A549 (cell line): ENCODE data around the gene TRH. TPM values are rescaled to one million over a fixed set of nuclear protein-coding genes. Genes with fewer than 3 reads are reported as not detected.

Experiments
- ATAC-seq, 2 experiments: fragments of 200-7000 bp in 1 of 2; fragments of >200 bp in 1 of 2; cut with Nextera tagmentation in 1 of 2; cut with Tn5 transposase in 1 of 2; 3 replicates each; pipeline versions ENCODE4 v1.8.0 to v1.9.1; 2018 to 2020; ENCODE audit warnings: mild to moderate bottlenecking in 1 of 2, moderate library complexity in 1 of 2
- CTCF ChIA-PET: fragments of 300-600 bp; sonication (Branson Sonifier 250); formaldehyde crosslinking; extraction: SDS; loops from one replicate; lab custom pipeline; 2021; ENCODE audit warnings: antibody characterized with exemption, inconsistent platforms; lab: Yijun Ruan, JAX
- POLR2A ChIA-PET: fragments of 350-600 bp; formaldehyde crosslinking; extraction: SDS; loops from one replicate; lab custom pipeline; 2021; ENCODE audit warnings: antibody characterized with exemption, inconsistent platforms; lab: Yijun Ruan, JAX
- DNase-seq, 2 experiments: peaks; one replicate each; pipeline versions ENCODE4 v3.0.0 to v3.0.0-alpha.2; 2011 to 2016; ENCODE audit warnings: low read depth in 1 of 2, low spot score in 1 of 2
- FAIRE-seq: peaks from 2 replicates; lab custom pipeline; 2011; peaks lifted over from hg19 to GRCh38; lab: Jason Lieb, UNC
- H3K27ac ChIP-seq, 2 experiments: fragments of >200 bp; sonication (Bioruptor Twin); formaldehyde crosslinking; 3 replicates each; pipeline ENCODE4 v1.5.1; 2016 to 2017
- H3K4me1 ChIP-seq: fragments of >200 bp; sonication (Bioruptor Twin); formaldehyde crosslinking; 3 replicates; pipeline ENCODE4 v1.6.1; 2016
- H3K4me2 ChIP-seq: fragments of >200 bp; sonication (Bioruptor Twin); formaldehyde crosslinking; 3 replicates; pipeline ENCODE4 v1.6.1; 2016
- H3K4me3 ChIP-seq: fragments of >200 bp; sonication (Bioruptor Twin); formaldehyde crosslinking; 3 replicates; pipeline ENCODE4 v1.5.1; 2016
- H3K9me3 ChIP-seq: fragments of >200 bp; sonication (Bioruptor Twin); formaldehyde crosslinking; 3 replicates; pipeline ENCODE4 v1.6.1; 2016
- ATOH8 ChIP-seq: fragments of 250-450 bp; sonication (Bioruptor Pico); IDR thresholded peaks from 2 replicates; pipeline ENCODE4 v1.5.0; 2020; ENCODE audit warnings: low read depth, mild to moderate bottlenecking, moderate library complexity
- CBX2 ChIP-seq: fragments of 200-600 bp; sonication (generic); IDR thresholded peaks from 2 replicates; pipeline ENCODE4 v1.6.1; 2016; ENCODE audit warnings: low read depth, mild to moderate bottlenecking, borderline replicate concordance
- CHD4 ChIP-seq: fragments of 200-600 bp; sonication (generic); IDR thresholded peaks from 2 replicates; pipeline ENCODE4 v1.6.1; 2016; ENCODE audit warnings: antibody characterized with exemption, mild to moderate bottlenecking, borderline replicate concordance
- EHMT2 ChIP-seq: fragments of 200-600 bp; sonication (generic); IDR thresholded peaks from 2 replicates; pipeline ENCODE4 v1.6.1; 2016; ENCODE audit warnings: antibody characterized with exemption, low read depth, mild to moderate bottlenecking, moderate library complexity
- FOSL2 ChIP-seq, 2 experiments: fragments of 450-650 bp in 1 of 2; fragments of >200 bp in 1 of 2; sonication (Bioruptor Twin) in 1 of 2; formaldehyde crosslinking; IDR thresholded peaks; 2 replicates each; pipeline versions ENCODE4 v1.5.0 to v1.6.1; 2016 to 2020; ENCODE audit warnings: mild to moderate bottlenecking in 1 of 2, moderate library complexity in 1 of 2
- FOXS1 ChIP-seq: fragments of 250-450 bp; sonication (Bioruptor Pico); IDR thresholded peaks from 2 replicates; pipeline ENCODE4 v1.5.0; 2020; ENCODE audit warnings: mild to moderate bottlenecking, moderate library complexity
- GATA3 ChIP-seq: IDR thresholded peaks from 2 replicates; pipeline ENCODE4 v1.6.1; 2012; ENCODE audit warnings: borderline replicate concordance
- HOXB13 ChIP-seq: fragments of 250-450 bp; sonication (Bioruptor Pico); IDR thresholded peaks from 2 replicates; pipeline ENCODE4 v1.5.0; 2020; ENCODE audit warnings: low read depth, mild to moderate bottlenecking, moderate library complexity
- JUNB ChIP-seq: fragments of >200 bp; sonication (Bioruptor Twin); formaldehyde crosslinking; IDR thresholded peaks from 2 replicates; pipeline ENCODE4 v1.6.1; 2016
- KDM1A ChIP-seq: fragments of 200-600 bp; sonication (generic); IDR thresholded peaks from 2 replicates; pipeline ENCODE4 v1.6.1; 2016; ENCODE audit warnings: low read depth, mild to moderate bottlenecking
- MAFK ChIP-seq: fragments of 450-650 bp; IDR thresholded peaks from 2 replicates; pipeline ENCODE4 v1.6.1; 2014; ENCODE audit not compliant: partially characterized antibody
- NFE2L2 ChIP-seq: fragments of 150-350 bp; conservative IDR thresholded peaks from 2 replicates; pipeline ENCODE4 v1.6.1; 2014; ENCODE audit warnings: low read length
- NPAS2 ChIP-seq: fragments of 250-450 bp; sonication (Bioruptor Pico); IDR thresholded peaks from 2 replicates; pipeline ENCODE4 v1.8.0; 2022; ENCODE audit warnings: mild to moderate bottlenecking, moderate library complexity, borderline replicate concordance
- NR3C1 ChIP-seq: fragments of >200 bp; sonication (Bioruptor Twin); formaldehyde crosslinking; IDR thresholded peaks from 3 replicates; pipeline ENCODE4 v1.6.1; 2017
- POLR2A ChIP-seq: IDR thresholded peaks from 2 replicates; pipeline ENCODE4 v1.6.1; 2012; ENCODE audit warnings: mild to moderate bottlenecking, low read length
- POLR2AphosphoS2 ChIP-seq: conservative IDR thresholded peaks from 2 replicates; pipeline ENCODE4 v1.6.1; 2012; ENCODE audit warnings: low read length, improper control_type of control experiment, inconsistent platforms
- RAD21 ChIP-seq, 2 experiments: fragments of >200 bp in 1 of 2; sonication (Bioruptor Twin) in 1 of 2; formaldehyde crosslinking in 1 of 2; IDR thresholded peaks in 1 of 2; conservative IDR thresholded peaks in 1 of 2; 2 replicates in 1 of 2; 3 replicates in 1 of 2; pipeline ENCODE4 v1.6.1; 2012 to 2018; ENCODE audit warnings: inconsistent platforms in 1 of 2
- RARB ChIP-seq: fragments of 250-450 bp; sonication (Bioruptor Pico); IDR thresholded peaks from 2 replicates; pipeline ENCODE4 v1.8.0; 2021; ENCODE audit warnings: mild to moderate bottlenecking, moderate library complexity
- RCOR1 ChIP-seq: fragments of 150-350 bp; IDR thresholded peaks from 2 replicates; pipeline ENCODE4 v1.6.1; 2014; ENCODE audit warnings: antibody characterized with exemption, low read length, low read depth
- USF2 ChIP-seq: fragments of 450-650 bp; IDR thresholded peaks from 2 replicates; pipeline ENCODE4 v1.6.1; 2014; ENCODE audit warnings: antibody characterized with exemption
- ZFP36 ChIP-seq: fragments of 450-650 bp; IDR thresholded peaks from 2 replicates; pipeline ENCODE4 v1.6.1; 2014; ENCODE audit warnings: borderline replicate concordance; ENCODE audit not compliant: partially characterized antibody
- WGBS: methylation state at CpG from one replicate; pipeline ENCODE4 v1.1.6; 2017; ENCODE audit errors: missing lambda C conversion rate; 5-methylcytosine and 5-hydroxymethylcytosine counted together
- polyA minus RNA-seq: library from RNA; depleted of rRNA, polyadenylated mRNA; stranded (reverse); fragments of >200 nt; gene quantifications from 2 replicates; pipeline ENCODE4 v1.2.3, GENCODE V29; 2011; rRNA and poly(A)+ RNA removed
- polyA plus RNA-seq, 4 experiments: library from polyadenylated mRNA; depleted of rRNA in 3 of 4; stranded (reverse); fragments of >200 nt; fragmentation: RNase III in 1 of 4; extraction: RNeasy Plus Mini Kit Qiagen cat#74134 plus additional on column Dnase treatment in 1 of 4; gene quantifications; 2 replicates in 3 of 4; 3 replicates in 1 of 4; pipeline ENCODE4 v1.2.3, GENCODE V29; 2011 to 2017
- TF ChIP-seq, protein P1 (sequence below): fragments of 200-600 bp; sonication (generic); IDR thresholded peaks from 2 replicates; pipeline ENCODE4 v1.6.1; 2016; ENCODE audit warnings: antibody characterized with exemption, mild to moderate bottlenecking, moderate library complexity
- TF ChIP-seq, protein P2 (sequence below): fragments of 250-450 bp; sonication (Bioruptor Pico); IDR thresholded peaks from 2 replicates; pipeline ENCODE4 v1.5.0; 2021; ENCODE audit warnings: mild to moderate bottlenecking, moderate library complexity, borderline replicate concordance
- TF ChIP-seq, protein P3 (sequence below): fragments of >200 bp; sonication (Bioruptor Twin); formaldehyde crosslinking; IDR thresholded peaks from 3 replicates; pipeline ENCODE4 v1.5.1; 2016

The TRH gene, protein sequence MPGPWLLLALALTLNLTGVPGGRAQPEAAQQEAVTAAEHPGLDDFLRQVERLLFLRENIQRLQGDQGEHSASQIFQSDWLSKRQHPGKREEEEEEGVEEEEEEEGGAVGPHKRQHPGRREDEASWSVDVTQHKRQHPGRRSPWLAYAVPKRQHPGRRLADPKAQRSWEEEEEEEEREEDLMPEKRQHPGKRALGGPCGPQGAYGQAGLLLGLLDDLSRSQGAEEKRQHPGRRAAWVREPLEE
- polyA plus RNA-seq (2011; rRNA removed) (not detected in 2 replicates), polyA plus RNA-seq (2017; fragmentation: RNase III; extraction: RNeasy Plus Mini Kit Qiagen cat#74134 plus additional on column Dnase treatment) (not detected in 3 replicates), polyA minus RNA-seq (not detected in 2 replicates)
- not detected in 2 replicates for polyA plus RNA-seq (2012; cell fraction: cytosol; rRNA removed)
- not detected in 2 replicates for polyA plus RNA-seq (2012; cell fraction: nucleus; rRNA removed)

DNA sequence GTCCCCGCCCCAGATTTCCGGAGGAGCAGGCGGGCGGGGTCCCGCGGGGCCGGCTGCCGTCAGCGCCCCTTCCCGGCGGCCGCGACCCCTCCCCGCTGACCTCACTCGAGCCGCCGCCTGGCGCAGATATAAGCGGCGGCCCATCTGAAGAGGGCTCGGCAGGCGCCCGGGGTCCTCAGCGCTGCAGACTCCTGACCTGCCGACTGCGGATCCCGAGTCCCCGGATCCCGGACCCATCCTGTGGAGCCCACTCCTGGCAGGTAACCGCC, at the start of gene TRH:
Gene TRH, plus strand, starts transcription at position 157 of the 269 bp plus-strand sequence. CDS start 1,097 bp downstream, outside the sequence.
- FAIRE-seq = no peak
- Histone ChIP-seq H3K4me1 (0 out of 3 replicates have a peak, but pooled peaks cover 3% of the 10 kb centered on the region), H3K27ac (no peak within 1 kb of the TSS), H3K4me3 (no peak within 1 kb of the TSS), H3K9me3 (no peaks in the 10 kb centered on the region)
- ChIA-PET POLR2A (no interaction called here), CTCF (interaction anchor here (1.5 to 2.0 kb wide), 2 partner anchors 11 to 32 kb away, joined by 4 to 8 read pairs; no protein-coding TSS in a partner anchor)
- ATAC-seq = no peak
- DNase-seq = no peak
- 56% methylated on average over 10 of the region's 30 CpGs for WGBS
- TF ChIP-seq MAFK (no peak), EHMT2 (no peak), POLR2A (no peak), RCOR1 (no peak), FOXS1 (CRISPR knock-in tag) (no peak), RAD21 (conservative IDR thresholded peaks at IDR 0.05 in 1 of 2, IDR thresholded peaks at IDR 0.05 in 1 of 2) (no peak), CBX2 (no peak), NFE2L2 (no peak), KDM1A (no peak), CHD4 (no peak), NR3C1 (no peak), FOSL2 (IDR thresholded peaks at IDR 0.05) (no peak), FOSL2 (CRISPR knock-in tag; IDR thresholded peaks at IDR 0.05) (no peak), NPAS2 (no peak), USF2 (no peak), ZFP36 (no peak), HOXB13 (CRISPR knock-in tag) (no peak), JUNB (no peak)
- TF ChIP-seq, protein P1, sequence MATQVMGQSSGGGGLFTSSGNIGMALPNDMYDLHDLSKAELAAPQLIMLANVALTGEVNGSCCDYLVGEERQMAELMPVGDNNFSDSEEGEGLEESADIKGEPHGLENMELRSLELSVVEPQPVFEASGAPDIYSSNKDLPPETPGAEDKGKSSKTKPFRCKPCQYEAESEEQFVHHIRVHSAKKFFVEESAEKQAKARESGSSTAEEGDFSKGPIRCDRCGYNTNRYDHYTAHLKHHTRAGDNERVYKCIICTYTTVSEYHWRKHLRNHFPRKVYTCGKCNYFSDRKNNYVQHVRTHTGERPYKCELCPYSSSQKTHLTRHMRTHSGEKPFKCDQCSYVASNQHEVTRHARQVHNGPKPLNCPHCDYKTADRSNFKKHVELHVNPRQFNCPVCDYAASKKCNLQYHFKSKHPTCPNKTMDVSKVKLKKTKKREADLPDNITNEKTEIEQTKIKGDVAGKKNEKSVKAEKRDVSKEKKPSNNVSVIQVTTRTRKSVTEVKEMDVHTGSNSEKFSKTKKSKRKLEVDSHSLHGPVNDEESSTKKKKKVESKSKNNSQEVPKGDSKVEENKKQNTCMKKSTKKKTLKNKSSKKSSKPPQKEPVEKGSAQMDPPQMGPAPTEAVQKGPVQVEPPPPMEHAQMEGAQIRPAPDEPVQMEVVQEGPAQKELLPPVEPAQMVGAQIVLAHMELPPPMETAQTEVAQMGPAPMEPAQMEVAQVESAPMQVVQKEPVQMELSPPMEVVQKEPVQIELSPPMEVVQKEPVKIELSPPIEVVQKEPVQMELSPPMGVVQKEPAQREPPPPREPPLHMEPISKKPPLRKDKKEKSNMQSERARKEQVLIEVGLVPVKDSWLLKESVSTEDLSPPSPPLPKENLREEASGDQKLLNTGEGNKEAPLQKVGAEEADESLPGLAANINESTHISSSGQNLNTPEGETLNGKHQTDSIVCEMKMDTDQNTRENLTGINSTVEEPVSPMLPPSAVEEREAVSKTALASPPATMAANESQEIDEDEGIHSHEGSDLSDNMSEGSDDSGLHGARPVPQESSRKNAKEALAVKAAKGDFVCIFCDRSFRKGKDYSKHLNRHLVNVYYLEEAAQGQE = no peak
- TF ChIP-seq, protein P2, sequence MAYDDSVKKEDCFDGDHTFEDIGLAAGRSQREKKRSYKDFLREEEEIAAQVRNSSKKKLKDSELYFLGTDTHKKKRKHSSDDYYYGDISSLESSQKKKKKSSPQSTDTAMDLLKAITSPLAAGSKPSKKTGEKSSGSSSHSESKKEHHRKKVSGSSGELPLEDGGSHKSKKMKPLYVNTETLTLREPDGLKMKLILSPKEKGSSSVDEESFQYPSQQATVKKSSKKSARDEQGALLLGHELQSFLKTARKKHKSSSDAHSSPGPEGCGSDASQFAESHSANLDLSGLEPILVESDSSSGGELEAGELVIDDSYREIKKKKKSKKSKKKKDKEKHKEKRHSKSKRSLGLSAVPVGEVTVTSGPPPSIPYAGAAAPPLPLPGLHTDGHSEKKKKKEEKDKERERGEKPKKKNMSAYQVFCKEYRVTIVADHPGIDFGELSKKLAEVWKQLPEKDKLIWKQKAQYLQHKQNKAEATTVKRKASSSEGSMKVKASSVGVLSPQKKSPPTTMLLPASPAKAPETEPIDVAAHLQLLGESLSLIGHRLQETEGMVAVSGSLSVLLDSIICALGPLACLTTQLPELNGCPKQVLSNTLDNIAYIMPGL (CRISPR knock-in tag) = no peak
- TF ChIP-seq, all 56 proteins: peak for 0
- H3K4me2 ChIP-seq = no peak within 1 kb of the TSS

GRCh38 chr3:129927072-129927471, 47.4 kb upstream of the TRH start:
- ATAC-seq = peak; percentile 92 to 97
- peak overlapping the region; percentile 86 to 94 for H3K27ac ChIP-seq
- H3K9me3 ChIP-seq = peaks cover 39% of the 10 kb centered on the region
- WGBS = 0% methylated on average over 5 of the region's 5 CpGs
- peaks cover 21% of the 10 kb centered on the region for H3K4me1 ChIP-seq
- no peak overlapping the region for H3K4me3 ChIP-seq
- POLR2A ChIA-PET = interaction anchor here (0.8 kb wide), 1 partner anchor 21 kb away, joined by 4 read pairs; no protein-coding TSS in a partner anchor
- FAIRE-seq = no peak
- peak; percentile 50 to 79 for DNase-seq
- CTCF ChIA-PET = interaction anchor here (0.6 to 1.7 kb wide), 7 partner anchors 11 to 1232 kb away, joined by 3 to 7 read pairs (median 4); no protein-coding TSS in a partner anchor
- peak overlapping the region; percentile 73 for H3K4me2 ChIP-seq
- TF ChIP-seq ZFP36 (no peak), RARB (CRISPR knock-in tag) (no peak), POLR2AphosphoS2 (no peak), MAFK (peak; percentile 90), GATA3 (no peak), ATOH8 (CRISPR knock-in tag) (no peak)
- TF ChIP-seq, protein P2 (CRISPR knock-in tag) = no peak
- TF ChIP-seq, protein P3, sequence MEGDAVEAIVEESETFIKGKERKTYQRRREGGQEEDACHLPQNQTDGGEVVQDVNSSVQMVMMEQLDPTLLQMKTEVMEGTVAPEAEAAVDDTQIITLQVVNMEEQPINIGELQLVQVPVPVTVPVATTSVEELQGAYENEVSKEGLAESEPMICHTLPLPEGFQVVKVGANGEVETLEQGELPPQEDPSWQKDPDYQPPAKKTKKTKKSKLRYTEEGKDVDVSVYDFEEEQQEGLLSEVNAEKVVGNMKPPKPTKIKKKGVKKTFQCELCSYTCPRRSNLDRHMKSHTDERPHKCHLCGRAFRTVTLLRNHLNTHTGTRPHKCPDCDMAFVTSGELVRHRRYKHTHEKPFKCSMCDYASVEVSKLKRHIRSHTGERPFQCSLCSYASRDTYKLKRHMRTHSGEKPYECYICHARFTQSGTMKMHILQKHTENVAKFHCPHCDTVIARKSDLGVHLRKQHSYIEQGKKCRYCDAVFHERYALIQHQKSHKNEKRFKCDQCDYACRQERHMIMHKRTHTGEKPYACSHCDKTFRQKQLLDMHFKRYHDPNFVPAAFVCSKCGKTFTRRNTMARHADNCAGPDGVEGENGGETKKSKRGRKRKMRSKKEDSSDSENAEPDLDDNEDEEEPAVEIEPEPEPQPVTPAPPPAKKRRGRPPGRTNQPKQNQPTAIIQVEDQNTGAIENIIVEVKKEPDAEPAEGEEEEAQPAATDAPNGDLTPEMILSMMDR = no peak
